WTC11 (cell line): ENCODE measurements around the gene ASTN2.

Experiments
- ATF1 ChIP-seq: sonication (generic); formaldehyde crosslinking; IDR thresholded peaks from 2 replicates; pipeline ENCODE4 v1.8.1; 2023; ENCODE audit warnings: mild to moderate bottlenecking, moderate library complexity, missing genetic modification reagents
- ELF4 ChIP-seq: sonication (generic); formaldehyde crosslinking; IDR thresholded peaks from 2 replicates; pipeline ENCODE4 v1.8.1; 2022; ENCODE audit warnings: low read depth, mild to moderate bottlenecking, moderate library complexity, missing genetic modification reagents
- RORB ChIP-seq: fragments of 250-450 bp; sonication (Bioruptor Pico); IDR thresholded peaks from 2 replicates; pipeline ENCODE4 v1.9.0; 2021; ENCODE audit warnings: mild to moderate bottlenecking
- STAT6 ChIP-seq: sonication (generic); formaldehyde crosslinking; conservative IDR thresholded peaks from 2 replicates; pipeline ENCODE4 v1.8.1; 2023; ENCODE audit warnings: mild to moderate bottlenecking, low read depth, missing genetic modification reagents, moderate library complexity
- ZNF121 ChIP-seq: sonication (generic); formaldehyde crosslinking; IDR thresholded peaks from 2 replicates; pipeline ENCODE4 v1.8.0; 2023; ENCODE audit warnings: missing genetic modification reagents
- ZNF416 ChIP-seq: fragments of 250-450 bp; sonication (Bioruptor Pico); IDR thresholded peaks from 2 replicates; pipeline ENCODE4 v1.9.0; 2021; ENCODE audit warnings: mild to moderate bottlenecking, inconsistent platforms
- TF ChIP-seq, protein P1 (sequence below): fragments of 200-600 bp; IDR thresholded peaks from 2 replicates; pipeline ENCODE4 v1.8.0; 2022; ENCODE audit warnings: antibody characterized with exemption
- TF ChIP-seq, protein P2 (sequence below): sonication (generic); formaldehyde crosslinking; IDR thresholded peaks from 2 replicates; pipeline ENCODE4 v1.8.1; 2022; ENCODE audit warnings: mild to moderate bottlenecking, missing genetic modification reagents, moderate library complexity, borderline replicate concordance
- TF ChIP-seq, protein P3 (sequence below): sonication (generic); formaldehyde crosslinking; IDR thresholded peaks from 2 replicates; pipeline ENCODE4 v1.8.0; 2022; ENCODE audit warnings: mild to moderate bottlenecking, missing genetic modification reagents

DNA sequence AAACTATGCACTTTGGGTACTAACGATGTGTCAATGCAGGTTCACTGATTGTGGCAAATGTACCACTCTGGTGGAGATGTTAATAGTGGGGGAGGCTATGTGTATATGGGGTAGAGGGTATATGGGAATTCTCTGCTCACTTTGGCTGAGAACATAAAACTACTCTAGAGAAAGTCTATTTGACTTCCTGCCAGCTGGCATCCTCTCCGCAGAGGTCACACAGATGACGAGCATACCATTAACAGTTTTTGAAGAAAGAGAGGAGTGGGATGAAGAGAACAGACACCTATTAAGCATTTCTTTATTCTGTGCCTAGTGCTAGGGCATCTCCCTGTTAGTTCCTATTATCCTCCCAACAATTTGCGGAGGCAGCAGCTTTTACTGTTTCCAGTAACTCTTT, 786.1 kb downstream of the ASTN2 start:
- TF ChIP-seq, protein P1, sequence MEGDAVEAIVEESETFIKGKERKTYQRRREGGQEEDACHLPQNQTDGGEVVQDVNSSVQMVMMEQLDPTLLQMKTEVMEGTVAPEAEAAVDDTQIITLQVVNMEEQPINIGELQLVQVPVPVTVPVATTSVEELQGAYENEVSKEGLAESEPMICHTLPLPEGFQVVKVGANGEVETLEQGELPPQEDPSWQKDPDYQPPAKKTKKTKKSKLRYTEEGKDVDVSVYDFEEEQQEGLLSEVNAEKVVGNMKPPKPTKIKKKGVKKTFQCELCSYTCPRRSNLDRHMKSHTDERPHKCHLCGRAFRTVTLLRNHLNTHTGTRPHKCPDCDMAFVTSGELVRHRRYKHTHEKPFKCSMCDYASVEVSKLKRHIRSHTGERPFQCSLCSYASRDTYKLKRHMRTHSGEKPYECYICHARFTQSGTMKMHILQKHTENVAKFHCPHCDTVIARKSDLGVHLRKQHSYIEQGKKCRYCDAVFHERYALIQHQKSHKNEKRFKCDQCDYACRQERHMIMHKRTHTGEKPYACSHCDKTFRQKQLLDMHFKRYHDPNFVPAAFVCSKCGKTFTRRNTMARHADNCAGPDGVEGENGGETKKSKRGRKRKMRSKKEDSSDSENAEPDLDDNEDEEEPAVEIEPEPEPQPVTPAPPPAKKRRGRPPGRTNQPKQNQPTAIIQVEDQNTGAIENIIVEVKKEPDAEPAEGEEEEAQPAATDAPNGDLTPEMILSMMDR: no peak
- TF ChIP-seq STAT6: no peak
- TF ChIP-seq ZNF121 (CRISPR knock-in tag): no peak
- TF ChIP-seq, protein P2, sequence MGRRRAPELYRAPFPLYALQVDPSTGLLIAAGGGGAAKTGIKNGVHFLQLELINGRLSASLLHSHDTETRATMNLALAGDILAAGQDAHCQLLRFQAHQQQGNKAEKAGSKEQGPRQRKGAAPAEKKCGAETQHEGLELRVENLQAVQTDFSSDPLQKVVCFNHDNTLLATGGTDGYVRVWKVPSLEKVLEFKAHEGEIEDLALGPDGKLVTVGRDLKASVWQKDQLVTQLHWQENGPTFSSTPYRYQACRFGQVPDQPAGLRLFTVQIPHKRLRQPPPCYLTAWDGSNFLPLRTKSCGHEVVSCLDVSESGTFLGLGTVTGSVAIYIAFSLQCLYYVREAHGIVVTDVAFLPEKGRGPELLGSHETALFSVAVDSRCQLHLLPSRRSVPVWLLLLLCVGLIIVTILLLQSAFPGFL: no peak
- TF ChIP-seq RORB (CRISPR knock-in tag): no peak
- TF ChIP-seq, protein P3, sequence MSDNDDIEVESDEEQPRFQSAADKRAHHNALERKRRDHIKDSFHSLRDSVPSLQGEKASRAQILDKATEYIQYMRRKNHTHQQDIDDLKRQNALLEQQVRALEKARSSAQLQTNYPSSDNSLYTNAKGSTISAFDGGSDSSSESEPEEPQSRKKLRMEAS (CRISPR knock-in tag): no peak
- no peak for TF ChIP-seq ATF1 (CRISPR knock-in tag)
- no peak for TF ChIP-seq ELF4 (CRISPR knock-in tag)
- TF ChIP-seq ZNF416: no peak
